Heart left ventricle (tissue), 13 donors: ENCODE data around the gene TMEM254.
"Not testable (repeated sequence)": the region's sequence is repeated elsewhere in the genome, so short reads cannot be mapped to it uniquely, and the experiment has no call there.

Experiments used
- POLR2A ChIP-seq, 2 donors: fragments of 450-650 bp; IDR thresholded peaks; one replicate each; pipeline ENCODE4 v1.6.1; 2017; ENCODE audit warnings: antibody characterized with exemption in 2 of 2, mild to moderate bottlenecking in 2 of 2, moderate library complexity in 2 of 2
- TF ChIP-seq, protein P1 (sequence below), 12 donors: fragments of 200-600 bp; sonication (generic) in 4 of 12; IDR thresholded peaks; one replicate each; pipeline versions ENCODE4 v1.5.0 to v1.8.0; 2018 to 2022; ENCODE audit warnings: antibody characterized with exemption in 12 of 12, mild to moderate bottlenecking in 5 of 12
- donor health status: ischemic (EF 13 %, LVEDD 7.1; RV severe dilation, severe dysfunction).
- donor health status: DM: no; HTN: yes; CAD: no.
- donor health status: DM: no; HTN: no; CAD: no.
- donor health status: ischemic (EF 25% LVEDD 6.9; RV normal size, moderate dysfunction).
- donor health status: ischemic (EF 25% LVEDD 5.7; RV mildly dilated, moderate dysfunction).
- donor health status: ischemic (EF 35%, LVEDD 5.7; RV mildly dilated, moderate dysfunction).
- donor health status: nonischemic (EF 11% LVEDD 7.7; RV severe dilation, severe dysfunction).
- donor health status: DM: yes; HTN: yes; CAD: no.
- donor health status: PGD.
- donor health status: ischemic (EF 29% LVEDD 5.4; RV normal size, mild dysfunction).
- donor health status: nonischemic (EF 23%, LVEDD 6.1; RV moderate dilation, normal function).

DNA sequence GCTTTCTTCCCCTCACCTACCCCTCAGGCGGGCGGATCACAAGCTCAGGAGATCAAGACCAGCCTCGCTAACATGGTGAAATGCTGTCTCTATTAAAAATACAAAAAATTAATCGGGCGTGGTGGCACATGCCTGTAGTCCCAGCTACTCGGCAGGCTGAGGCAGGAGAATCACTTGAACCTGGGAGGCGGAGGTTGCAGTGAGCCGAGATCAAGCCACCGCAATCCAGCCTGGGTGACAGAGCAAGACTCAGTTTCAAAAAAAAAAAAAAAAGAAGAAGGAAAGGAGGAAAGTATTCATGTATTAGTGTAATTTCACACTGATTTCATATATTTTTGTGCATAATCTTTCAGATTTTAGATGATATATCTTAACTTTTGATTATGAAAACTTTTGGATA is 55.2 kb downstream of the TMEM254 start:
- TF ChIP-seq, protein P1, sequence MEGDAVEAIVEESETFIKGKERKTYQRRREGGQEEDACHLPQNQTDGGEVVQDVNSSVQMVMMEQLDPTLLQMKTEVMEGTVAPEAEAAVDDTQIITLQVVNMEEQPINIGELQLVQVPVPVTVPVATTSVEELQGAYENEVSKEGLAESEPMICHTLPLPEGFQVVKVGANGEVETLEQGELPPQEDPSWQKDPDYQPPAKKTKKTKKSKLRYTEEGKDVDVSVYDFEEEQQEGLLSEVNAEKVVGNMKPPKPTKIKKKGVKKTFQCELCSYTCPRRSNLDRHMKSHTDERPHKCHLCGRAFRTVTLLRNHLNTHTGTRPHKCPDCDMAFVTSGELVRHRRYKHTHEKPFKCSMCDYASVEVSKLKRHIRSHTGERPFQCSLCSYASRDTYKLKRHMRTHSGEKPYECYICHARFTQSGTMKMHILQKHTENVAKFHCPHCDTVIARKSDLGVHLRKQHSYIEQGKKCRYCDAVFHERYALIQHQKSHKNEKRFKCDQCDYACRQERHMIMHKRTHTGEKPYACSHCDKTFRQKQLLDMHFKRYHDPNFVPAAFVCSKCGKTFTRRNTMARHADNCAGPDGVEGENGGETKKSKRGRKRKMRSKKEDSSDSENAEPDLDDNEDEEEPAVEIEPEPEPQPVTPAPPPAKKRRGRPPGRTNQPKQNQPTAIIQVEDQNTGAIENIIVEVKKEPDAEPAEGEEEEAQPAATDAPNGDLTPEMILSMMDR (IDR thresholded peaks at IDR 0.05): not testable (repeated sequence)
- TF ChIP-seq POLR2A (IDR thresholded peaks at IDR 0.05): not testable (repeated sequence)
